Endothelial cell of umbilical vein (primary cell): ENCODE results near the gene PDE11A. TPM values are rescaled to one million over a fixed set of nuclear protein-coding genes. Genes with fewer than 3 reads are reported as not detected.
"Not testable (repeated sequence)": the region's sequence is repeated elsewhere in the genome, so short reads cannot be mapped to it uniquely, and the experiment has no call there.

Source experiments
- BruUV-seq: library from RNA; stranded (reverse); fragments of 400-500 nt; replicated peaks from 2 replicates; lab custom pipeline; 2021; lab: Mats Ljungman, UMichigan
- CTCF ChIA-PET: fragments of 300-600, 350-600 bp; sonication (Branson Sonifier 250); formaldehyde crosslinking; loops from one replicate; lab custom pipeline; 2021; ENCODE audit warnings: antibody characterized with exemption, inconsistent platforms; lab: Charles Lee
- POLR2A ChIA-PET: fragments of 300-600, 350-600 bp; sonication (Branson Sonifier 250); formaldehyde crosslinking; loops from one replicate; lab custom pipeline; 2021; ENCODE audit warnings: antibody characterized with exemption, inconsistent platforms; lab: Charles Lee
- DNase-seq: peaks from one replicate; pipeline ENCODE4 v3.0.0-alpha.2; 2011; ENCODE audit warnings: low read depth, low spot score
- FAIRE-seq: peaks from 2 replicates; lab custom pipeline; 2011; peaks lifted over from hg19 to GRCh38; lab: Jason Lieb, UNC
- H2AFZ ChIP-seq: 2 replicates; pipeline ENCODE4 v1.6.0; 2012; ENCODE audit warnings: low read depth, low read length, control low read depth, inconsistent platforms
- H3K27ac ChIP-seq: 2 replicates; pipeline ENCODE4 v1.5.1; 2011; ENCODE audit warnings: low read depth, mild to moderate bottlenecking, control low read depth, low read length, moderate library complexity; ENCODE audit not compliant: insufficient read depth
- H3K27me3 ChIP-seq, 2 experiments: 2 replicates each; pipeline versions ENCODE4 v1.6.0 to v1.6.1; 2011; ENCODE audit warnings: low read length in 2 of 2, mixed read lengths in 1 of 2; ENCODE audit not compliant: control insufficient read depth in 2 of 2, insufficient read depth in 2 of 2
- H3K36me3 ChIP-seq, 2 experiments: 2 replicates in 1 of 2; 3 replicates in 1 of 2; pipeline ENCODE4 v1.5.1; 2011; ENCODE audit warnings: low read length in 2 of 2, mild to moderate bottlenecking in 1 of 2, moderate library complexity in 1 of 2; ENCODE audit not compliant: control insufficient read depth in 2 of 2, insufficient read depth in 2 of 2; ENCODE audit errors: extremely low read depth in 1 of 2
- H3K4me1 ChIP-seq: 3 replicates; pipeline ENCODE4 v1.5.1; 2011; ENCODE audit warnings: mild to moderate bottlenecking, low read length; ENCODE audit not compliant: control insufficient read depth, insufficient read depth; ENCODE audit errors: extremely low read depth
- H3K4me2 ChIP-seq: 2 replicates; pipeline ENCODE4 v1.6.1; 2011; ENCODE audit warnings: low read length, control low read depth, mixed read lengths; ENCODE audit not compliant: insufficient read depth
- H3K4me3 ChIP-seq, 3 experiments: fragments of 200-600 bp in 1 of 3; sonication (generic), shearing (Covaris generic) in 1 of 3; replicated peaks in 1 of 3; 2 replicates each; pipeline ENCODE4 v1.5.1; 2011 to 2016; ENCODE audit warnings: control low read depth in 3 of 3, low read length in 3 of 3, mild to moderate bottlenecking in 2 of 3, inconsistent platforms in 1 of 3, low read depth in 1 of 3, moderate library complexity in 1 of 3; ENCODE audit not compliant: insufficient read depth in 1 of 3
- H3K79me2 ChIP-seq: 2 replicates; pipeline ENCODE4 v1.6.0; 2012; ENCODE audit warnings: low read length, inconsistent platforms; ENCODE audit not compliant: control insufficient read depth, insufficient read depth
- H3K9ac ChIP-seq: replicated peaks from 2 replicates; pipeline ENCODE3; 2011; ENCODE audit warnings: low read length, control low read depth; ENCODE audit not compliant: insufficient read depth; ENCODE audit errors: extremely low read depth
- H3K9me1 ChIP-seq: replicated peaks from 3 replicates; pipeline ENCODE4 v1.6.0; 2011; ENCODE audit warnings: mild to moderate bottlenecking, low read length; ENCODE audit not compliant: control insufficient read depth, insufficient read depth; ENCODE audit errors: extremely low read depth
- H3K9me3 ChIP-seq: replicated peaks from 2 replicates; pipeline ENCODE4 v1.5.1; 2012; ENCODE audit warnings: low read length, inconsistent platforms; ENCODE audit not compliant: control insufficient read depth, insufficient read depth
- H4K20me1 ChIP-seq: replicated peaks from 2 replicates; pipeline ENCODE3; 2011; ENCODE audit warnings: mild to moderate bottlenecking, low read length; ENCODE audit not compliant: control insufficient read depth, insufficient read depth; ENCODE audit errors: extremely low read depth
- CTCF ChIP-seq, 2 donors: IDR thresholded peaks; 1 replicate in 1 of 2; 2 replicates in 1 of 2; pipeline ENCODE4 v1.5.1; 2011; ENCODE audit warnings: low read length in 2 of 2, mild to moderate bottlenecking in 2 of 2, moderate library complexity in 2 of 2, control low read depth in 1 of 2, inconsistent platforms in 1 of 2, low read depth in 1 of 2; ENCODE audit not compliant: insufficient read depth in 1 of 2; ENCODE audit errors: extremely low read depth in 1 of 2
- EZH2 ChIP-seq: IDR thresholded peaks from 2 replicates; pipeline ENCODE4 v1.6.1; 2012; ENCODE audit warnings: borderline replicate concordance, low read depth, mild to moderate bottlenecking, moderate library complexity, low read length, inconsistent platforms; ENCODE audit not compliant: severe bottlenecking
- FOS ChIP-seq: IDR thresholded peaks from 2 replicates; pipeline ENCODE4 v1.6.1; 2011; ENCODE audit warnings: mild to moderate bottlenecking, low read length, moderate library complexity, borderline replicate concordance; ENCODE audit not compliant: insufficient read depth
- GATA2 ChIP-seq: IDR thresholded peaks from 2 replicates; pipeline ENCODE4 v1.7.0; 2011; ENCODE audit warnings: low read depth, mild to moderate bottlenecking, moderate library complexity, mixed read lengths, low read length; ENCODE audit not compliant: insufficient read length, insufficient read depth
- JUN ChIP-seq: IDR thresholded peaks from 2 replicates; pipeline ENCODE4 v1.6.1; 2011; ENCODE audit warnings: borderline replicate concordance, low read depth; ENCODE audit not compliant: insufficient read length, insufficient read depth
- MYC ChIP-seq: IDR thresholded peaks from one replicate; pipeline ENCODE4 v1.6.1; 2011; ENCODE audit warnings: mild to moderate bottlenecking, low read depth, low read length
- POLR2A ChIP-seq: IDR thresholded peaks from 2 replicates; pipeline ENCODE4 v1.6.1; 2012; ENCODE audit warnings: low read depth, mild to moderate bottlenecking, control low read depth, low read length
- POLR2AphosphoS5 ChIP-seq: IDR thresholded peaks from 2 replicates; pipeline ENCODE4 v1.6.1; 2012; ENCODE audit warnings: low read depth, mild to moderate bottlenecking, control low read depth, low read length, moderate library complexity; ENCODE audit not compliant: insufficient read depth
- dilution Hi-C: fragments of 300-500 bp; cut with MboI; formaldehyde crosslinking; loops from one replicate; pipeline ENCODE4 v1.15.0; 2019; ENCODE audit warnings: low sequenced_read_pairs; ENCODE audit not compliant: extremely low pct_ligation_motif_present
- intact Hi-C: fragments of 100-400 bp; cut with micrococcal nuclease; formaldehyde crosslinking; loops from one replicate; pipeline ENCODE4 v1.10.0; 2022
- polyA plus RNA-seq, 4 experiments: library from polyadenylated mRNA; depleted of rRNA in 3 of 4; stranded (reverse) in 3 of 4; unstranded in 1 of 4; fragments of >200 nt; gene quantifications; 2 replicates each; pipeline versions ENCODE4 v1.2.1 to v1.2.3, GENCODE V29; 2011 to 2012; ENCODE audit warnings: missing spikeins in 1 of 4
- total RNA-seq: library from RNA; stranded (reverse); gene quantifications from 2 replicates; pipeline ENCODE4 v1.2.3, GENCODE V29; 2021
- TF ChIP-seq, protein P1 (sequence below): IDR thresholded peaks from 2 replicates; pipeline ENCODE4 v1.6.1; 2011; ENCODE audit not compliant: insufficient read depth, insufficient read length

The PDE11A gene
- total and polyA plus RNA-seq, 2 donors (not counting 3 experiments of a cell fraction or from before 2014, with no cell fraction given), result 0.07 to 0.51 TPM

DNA sequence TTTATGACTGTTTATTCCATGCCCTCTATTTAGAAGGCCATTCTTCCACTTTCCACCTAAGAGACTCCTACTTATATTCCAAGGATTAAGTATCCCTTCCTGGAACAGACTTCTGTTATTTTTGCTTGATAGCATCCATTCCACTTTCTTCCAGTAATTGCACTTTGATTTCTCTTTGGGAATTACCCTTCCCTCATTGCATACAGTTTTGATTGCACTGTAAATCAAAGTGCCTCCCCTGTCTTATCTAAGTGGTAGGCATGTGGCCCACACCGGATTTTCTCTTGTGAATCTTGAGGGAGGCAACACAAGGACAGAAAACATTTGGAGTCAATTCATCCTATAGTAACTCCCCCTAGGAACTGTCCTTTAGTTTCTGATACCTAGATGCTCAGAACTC lies 120.4 kb downstream of the PDE11A start:
- no peaks in the 10 kb centered on the region for H3K9me3 ChIP-seq
- CTCF ChIA-PET, result no interaction called here

DNA sequence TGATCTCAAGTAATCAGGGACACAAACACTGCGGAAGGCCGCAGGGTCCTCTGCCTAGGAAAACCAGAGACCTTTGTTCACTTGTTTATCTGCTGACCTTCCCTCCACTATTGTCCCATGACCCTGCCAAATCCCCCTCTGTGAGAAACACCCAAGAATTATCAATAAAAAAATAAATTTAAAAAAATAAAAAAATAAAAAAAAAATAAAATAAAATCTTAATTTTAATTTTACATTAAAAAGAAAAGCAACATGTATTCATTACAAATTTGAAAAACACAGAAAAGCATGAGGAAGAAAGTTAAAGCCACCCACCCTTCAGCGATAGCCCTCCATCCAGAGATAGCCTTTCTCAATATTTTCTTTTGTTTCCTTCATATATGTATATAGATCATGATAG lies 125.0 kb downstream of the PDE11A start:
- H3K27me3 ChIP-seq, H3K9me1 ChIP-seq, H3K27ac ChIP-seq, DNase-seq, POLR2A ChIA-PET, H3K4me3 ChIP-seq, intact Hi-C loops, FAIRE-seq, H3K79me2 ChIP-seq, BruUV-seq, H2AFZ ChIP-seq, H3K9me3 ChIP-seq, dilution Hi-C loops, H3K4me2 ChIP-seq, CTCF ChIA-PET, H4K20me1 ChIP-seq, H3K9ac ChIP-seq, H3K4me1 ChIP-seq, H3K36me3 ChIP-seq: not testable (repeated sequence)

More for the DNA sequence above, 120.4 kb downstream of the PDE11A start:
- no peaks in the 10 kb centered on the region for H4K20me1 ChIP-seq
- no peaks in the 10 kb centered on the region for H3K36me3 ChIP-seq
- intact Hi-C loops, result no loop called here
- no peak for DNase-seq
- H3K79me2 ChIP-seq, result no peaks in the 10 kb centered on the region
- dilution Hi-C loops, result no loop called here
- FAIRE-seq, result no peak
- H2AFZ ChIP-seq, result no peak overlapping the region
- TF ChIP-seq CTCF (IDR thresholded peaks at IDR 0.05; ENCODE audit: extremely low read depth in 1 of 2, insufficient read depth in 1 of 2, low read depth in 1 of 2, low read length in 2 of 2) (no peak), GATA2 (no peak), POLR2A (no peak), EZH2 (no peak), FOS (no peak), POLR2AphosphoS5 (no peak), JUN (no peak), MYC (no peak)
- TF ChIP-seq, protein P1, sequence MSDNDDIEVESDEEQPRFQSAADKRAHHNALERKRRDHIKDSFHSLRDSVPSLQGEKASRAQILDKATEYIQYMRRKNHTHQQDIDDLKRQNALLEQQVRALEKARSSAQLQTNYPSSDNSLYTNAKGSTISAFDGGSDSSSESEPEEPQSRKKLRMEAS, result no peak
- H3K4me1 ChIP-seq, result no peaks in the 10 kb centered on the region
- H3K27me3 ChIP-seq, result no peaks in the 10 kb centered on the region
- H3K4me2 ChIP-seq, result no peak overlapping the region
- H3K27ac ChIP-seq, result no peak overlapping the region
- no peak overlapping the region for H3K4me3 ChIP-seq
- POLR2A ChIA-PET, result no interaction called here
- no peak overlapping the region for H3K9ac ChIP-seq
- BruUV-seq, result no TSS peak
- H3K9me1 ChIP-seq, result no peaks in the 10 kb centered on the region

- H3K9me1 ChIP-seq, FAIRE-seq, H3K79me2 ChIP-seq, H3K4me3 ChIP-seq, intact Hi-C loops, dilution Hi-C loops, BruUV-seq, H3K36me3 ChIP-seq, H4K20me1 ChIP-seq, DNase-seq, H3K27me3 ChIP-seq, H3K27ac ChIP-seq, POLR2A ChIA-PET, H3K9ac ChIP-seq, H3K9me3 ChIP-seq, CTCF ChIA-PET, H2AFZ ChIP-seq, H3K4me2 ChIP-seq, H3K4me1 ChIP-seq: not testable (repeated sequence)
Observed at GRCh38 chr2:177944530-177944929, 128.0 kb downstream of the PDE11A start.
